Activated gamma-delta T cell (primary cell): Measurements from ENCODE around the gene TUBB2B.

Experiments used
- DNase-seq: peaks from one replicate; lab custom pipeline; 2025; lab: John Stamatoyannopoulos, UW

TUBB2B gene

DNA sequence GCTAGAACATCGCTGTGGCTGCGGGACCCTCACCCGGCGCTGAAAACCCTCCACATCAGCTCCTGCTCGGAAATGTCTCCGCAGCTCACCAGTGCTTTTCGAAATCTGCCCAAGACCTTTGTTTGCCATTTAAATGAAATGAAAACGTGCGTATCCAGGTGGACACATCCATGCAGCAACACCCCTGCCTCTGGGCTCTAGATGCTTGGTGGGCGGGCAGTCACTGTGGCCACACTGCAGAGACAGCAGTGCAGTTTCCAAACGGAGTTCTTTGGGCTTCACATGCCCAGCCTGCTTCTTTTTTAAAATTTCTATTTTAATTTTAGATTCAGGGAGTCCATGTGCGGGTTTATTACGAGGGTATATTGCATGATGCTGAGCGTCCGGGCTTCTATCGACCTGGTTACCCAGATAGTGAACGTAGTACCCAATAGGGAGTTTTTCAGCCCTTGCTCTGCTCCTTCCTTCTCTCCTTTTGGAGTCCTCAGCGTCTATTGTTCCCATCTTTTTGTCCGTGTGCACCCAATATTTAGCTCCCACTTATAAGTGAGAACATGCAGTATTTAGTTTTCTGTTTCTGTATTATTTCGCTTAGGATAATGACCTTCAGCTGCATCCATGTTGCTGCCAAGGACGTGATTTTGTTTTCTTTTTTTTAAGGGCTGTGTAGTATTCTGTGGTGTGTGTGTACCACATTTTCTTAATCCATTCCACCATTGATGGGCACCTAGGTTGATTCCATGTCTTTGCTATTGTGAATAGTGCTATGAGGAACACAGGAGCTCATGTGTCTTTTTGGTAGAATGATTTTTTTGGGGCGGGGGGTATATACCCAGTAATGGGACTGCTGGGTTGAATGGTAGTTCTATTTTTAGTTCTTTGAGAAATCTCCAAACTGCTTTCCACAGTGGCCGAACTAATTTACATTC is 4.8 kb upstream of the TUBB2B start:
- DNase-seq: no peak

DNA sequence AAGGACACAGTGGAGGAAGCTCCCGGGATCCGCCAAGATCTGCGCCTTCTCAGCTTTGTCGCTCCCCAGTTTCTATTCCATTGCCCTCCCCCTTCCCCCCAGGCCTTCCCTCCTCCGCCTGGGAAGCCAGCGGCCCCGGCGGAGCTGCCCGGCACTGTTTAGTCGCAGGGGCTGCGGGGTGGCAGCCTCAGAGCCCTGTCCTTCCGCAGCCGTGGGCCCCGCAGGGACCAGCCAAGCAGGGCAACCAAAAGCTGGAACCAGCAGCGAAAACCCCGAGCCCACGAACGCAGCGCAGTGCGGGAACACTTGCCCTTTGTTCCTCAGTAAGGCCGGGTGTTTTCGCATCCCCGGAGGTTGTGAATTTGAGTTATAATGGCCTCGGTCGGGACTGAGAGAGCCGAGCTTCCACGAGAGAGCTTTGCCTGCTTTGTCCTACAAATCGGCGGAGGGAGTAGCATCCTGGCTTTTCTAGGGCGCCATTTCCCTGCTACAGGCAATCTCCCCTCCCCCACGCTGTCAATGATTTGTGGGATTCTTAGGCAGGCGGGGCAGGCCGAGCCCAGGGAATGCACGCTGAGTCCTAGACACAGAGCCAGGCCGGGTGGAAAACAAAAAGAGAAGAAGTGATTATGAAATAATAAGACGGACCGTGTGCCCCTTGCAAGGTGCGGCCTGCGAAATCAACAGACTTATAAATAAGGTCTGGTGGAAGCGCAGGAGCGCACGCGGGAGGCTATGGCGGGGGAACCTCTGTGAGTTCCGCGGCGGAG is 4.0 kb upstream of the TUBB2B start:
- DNase-seq: no peak

DNA sequence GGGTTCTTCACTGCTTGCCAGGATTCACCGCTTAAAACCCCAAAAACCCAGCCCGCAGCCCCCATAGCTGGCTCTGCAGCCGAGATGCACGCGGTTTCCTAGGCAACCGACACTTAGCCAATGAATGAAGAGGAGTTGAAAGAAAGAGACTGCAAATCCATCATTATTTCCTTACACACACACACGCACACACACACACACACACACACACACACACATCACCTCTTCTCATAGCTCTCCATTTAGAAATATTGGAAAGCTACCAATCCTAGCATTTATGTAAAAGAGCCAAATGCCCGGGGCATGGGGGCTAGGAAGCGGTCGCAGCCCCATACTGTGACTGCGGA is 3.4 kb upstream of the TUBB2B start:
- no peak for DNase-seq

DNA sequence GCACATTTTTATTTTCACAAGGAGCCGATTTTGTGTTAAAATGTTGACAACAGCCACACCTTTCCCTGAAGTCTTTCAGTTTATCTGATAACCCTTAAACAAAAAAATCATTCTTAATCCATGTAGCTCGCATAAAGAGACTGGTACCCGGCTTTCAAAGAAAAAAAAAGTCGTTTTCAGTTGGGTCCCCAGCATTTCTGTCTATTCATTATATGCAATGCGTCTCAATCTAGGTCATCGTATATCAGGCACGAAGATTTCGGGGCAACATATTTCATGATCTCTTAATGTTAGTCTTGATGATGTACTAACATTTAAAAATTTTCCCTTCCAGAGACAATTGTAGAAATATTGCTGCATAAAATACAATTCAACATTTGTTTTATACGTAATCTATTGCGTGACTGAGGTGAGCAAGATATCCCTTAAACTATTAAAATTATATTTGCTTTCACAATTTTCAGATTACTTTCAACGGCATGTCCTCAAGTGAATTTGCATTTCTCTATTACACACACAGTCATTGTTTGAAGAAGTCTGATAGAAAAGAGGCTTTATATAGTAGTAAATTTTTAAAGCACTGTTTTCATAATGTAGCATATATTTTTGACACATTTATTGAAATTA is 2.9 kb upstream of the TUBB2B start:
- no peak for DNase-seq

DNA sequence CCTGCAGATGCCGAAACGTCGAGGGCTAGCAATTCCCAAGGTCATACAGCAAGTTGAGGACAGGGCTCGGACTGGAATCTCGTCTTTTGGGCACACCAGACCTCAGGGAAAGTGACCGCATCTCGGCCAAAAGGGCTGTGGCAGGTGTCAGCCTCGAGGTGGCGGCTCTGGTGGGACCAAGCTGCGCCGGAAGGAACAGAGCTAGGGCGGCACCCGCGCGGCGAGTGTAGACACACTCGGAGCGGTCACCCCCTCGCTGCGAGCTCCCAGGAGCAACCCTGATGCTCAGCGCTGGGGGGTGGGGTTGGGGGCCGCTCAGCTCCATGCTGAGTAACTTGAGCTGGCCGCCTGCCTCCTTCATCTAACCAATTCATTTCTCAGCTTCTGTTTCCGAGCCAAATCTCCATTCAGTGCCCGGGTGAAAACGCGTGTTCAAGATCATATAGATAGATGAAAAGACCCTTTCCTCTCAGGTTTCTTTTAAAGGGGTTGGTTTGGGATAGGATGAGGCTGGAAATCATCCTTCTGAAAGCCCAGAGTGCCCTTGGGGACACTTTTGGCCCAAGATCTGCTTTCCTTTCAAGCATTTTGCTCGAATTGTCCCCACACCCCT is 2.2 kb upstream of the TUBB2B start:
- no peak for DNase-seq

DNA sequence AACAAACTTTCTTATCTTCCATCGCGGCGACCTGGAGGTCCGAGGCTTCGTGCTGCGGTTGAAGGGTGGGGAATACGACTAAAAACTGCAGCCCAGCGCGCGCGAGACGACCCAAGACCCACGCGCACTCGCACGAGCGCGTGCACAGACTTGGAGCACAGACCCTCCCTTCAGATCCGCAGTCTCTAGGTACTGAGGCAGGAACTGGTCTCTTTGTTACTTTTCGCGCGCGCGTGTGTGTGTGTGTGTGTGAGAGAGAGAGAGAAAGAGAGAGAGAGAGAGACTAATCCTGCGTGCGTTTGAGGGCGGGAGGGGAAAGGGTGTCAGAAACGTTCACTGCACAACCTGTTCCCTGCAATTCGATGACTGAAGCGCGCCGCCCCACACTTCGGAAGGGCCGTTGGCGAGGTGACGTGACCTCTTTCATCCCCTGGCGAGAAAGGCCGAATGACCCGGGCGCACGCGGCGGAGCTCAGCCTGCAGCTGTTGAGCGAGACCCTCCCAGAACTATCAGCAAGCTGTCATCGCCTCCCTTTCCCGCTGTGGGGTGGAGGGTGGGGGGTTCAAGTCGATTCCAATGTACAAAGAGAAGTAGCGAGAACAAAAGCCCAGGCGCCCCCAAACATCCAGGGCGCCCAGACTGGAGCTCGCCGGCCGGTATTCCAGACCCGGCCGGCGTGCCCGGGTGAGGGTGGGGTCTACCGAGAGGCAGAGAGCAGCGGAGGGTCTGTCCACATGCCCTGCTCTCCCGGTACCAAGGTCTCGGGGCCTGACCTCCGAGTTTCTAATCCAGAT is 1.5 kb upstream of the TUBB2B start:
- DNase-seq: no peak

DNA sequence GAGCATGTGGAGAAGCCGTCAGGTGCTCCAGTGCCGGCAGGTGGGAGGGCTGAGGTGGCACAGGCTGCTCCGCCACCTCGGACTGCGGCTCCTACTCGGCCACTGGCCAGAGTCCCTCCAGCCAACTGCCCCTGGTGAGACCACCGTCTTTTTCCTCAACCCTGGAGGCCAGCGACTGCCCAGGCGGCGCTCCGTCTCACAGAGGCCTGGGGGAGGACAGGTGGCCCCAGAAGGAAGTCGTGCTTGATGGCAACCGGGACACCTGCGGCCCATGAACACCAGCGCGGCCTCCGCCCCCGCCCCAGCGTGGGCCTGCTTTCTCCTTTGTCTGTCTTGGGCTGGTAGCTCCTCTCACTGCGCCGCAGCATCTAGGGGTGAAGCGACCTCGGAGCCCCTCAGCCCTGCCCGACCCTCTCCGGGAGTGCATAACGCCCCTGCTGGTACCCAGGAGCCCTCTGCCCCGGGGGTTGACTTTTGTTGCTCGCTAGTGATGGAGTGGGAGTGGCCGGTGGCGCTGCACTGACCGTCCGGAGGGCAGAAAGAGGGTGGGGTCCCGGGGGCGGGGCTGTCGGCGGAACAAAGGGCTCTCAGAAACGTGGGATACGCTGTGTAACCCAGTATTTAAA is 706 bp upstream of the TUBB2B start:
- no peak for DNase-seq

DNA sequence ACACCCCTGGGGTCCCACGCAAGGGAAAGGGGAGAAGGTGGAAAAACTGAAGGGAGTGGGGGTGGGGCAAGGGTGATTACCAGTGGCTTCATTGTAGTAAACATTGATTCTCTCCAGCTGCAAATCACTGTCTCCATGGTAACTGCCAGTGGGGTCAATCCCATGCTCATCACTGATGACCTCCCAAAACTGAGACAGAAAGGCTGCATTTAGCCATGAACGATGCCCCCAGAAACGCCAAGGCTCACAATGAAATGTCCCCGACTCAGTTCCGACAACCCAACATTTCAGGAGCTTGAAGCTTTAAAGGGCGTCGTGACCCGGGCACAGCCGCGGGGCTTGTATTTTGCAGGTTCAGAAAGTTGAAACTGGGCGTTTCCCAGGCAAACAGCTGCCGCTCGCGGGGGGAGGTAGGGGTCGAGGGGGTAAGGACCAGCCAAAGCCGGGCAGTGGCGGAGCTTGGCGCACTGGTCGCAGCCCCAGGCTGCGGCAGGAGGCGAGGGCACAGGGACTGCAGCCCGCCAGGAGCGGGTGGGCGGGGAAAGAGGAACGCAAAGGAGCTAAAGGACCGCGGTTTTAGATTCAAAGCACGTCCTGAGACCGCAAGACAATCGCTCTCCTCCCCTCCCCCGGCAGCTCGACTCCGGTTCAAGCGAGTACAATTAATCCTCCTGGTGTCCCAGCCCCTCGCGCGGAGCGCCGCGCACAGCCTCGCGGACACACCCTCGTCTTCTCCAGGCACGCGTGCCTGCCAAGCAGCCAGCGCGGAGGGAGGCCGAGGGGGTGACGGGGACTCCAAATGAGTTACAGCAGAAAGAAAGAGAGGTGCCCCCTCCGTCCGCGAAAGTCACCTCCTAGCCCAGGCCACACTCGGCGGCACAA is 731 bp downstream of the TUBB2B start:
- DNase-seq: no peak

DNA sequence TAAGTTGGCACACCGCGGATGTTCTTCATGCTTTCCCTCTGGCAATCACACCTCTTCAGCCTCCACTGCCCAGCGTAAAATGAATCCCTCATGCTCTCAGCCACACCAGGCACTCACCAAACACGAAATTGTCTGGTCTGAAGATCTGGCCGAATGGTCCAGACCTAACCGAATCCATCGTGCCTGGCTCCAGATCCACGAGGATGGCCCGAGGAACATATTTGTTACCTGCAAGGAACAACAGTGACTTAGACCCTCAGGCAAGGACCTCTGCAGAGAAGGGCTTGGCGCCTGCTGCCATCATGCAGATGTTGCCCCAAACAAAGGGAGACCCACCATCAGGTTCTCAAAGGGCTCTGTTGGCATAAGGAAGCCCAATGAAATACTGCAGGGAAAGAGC is 1.4 kb downstream of the TUBB2B start:
- DNase-seq: no peak

DNA sequence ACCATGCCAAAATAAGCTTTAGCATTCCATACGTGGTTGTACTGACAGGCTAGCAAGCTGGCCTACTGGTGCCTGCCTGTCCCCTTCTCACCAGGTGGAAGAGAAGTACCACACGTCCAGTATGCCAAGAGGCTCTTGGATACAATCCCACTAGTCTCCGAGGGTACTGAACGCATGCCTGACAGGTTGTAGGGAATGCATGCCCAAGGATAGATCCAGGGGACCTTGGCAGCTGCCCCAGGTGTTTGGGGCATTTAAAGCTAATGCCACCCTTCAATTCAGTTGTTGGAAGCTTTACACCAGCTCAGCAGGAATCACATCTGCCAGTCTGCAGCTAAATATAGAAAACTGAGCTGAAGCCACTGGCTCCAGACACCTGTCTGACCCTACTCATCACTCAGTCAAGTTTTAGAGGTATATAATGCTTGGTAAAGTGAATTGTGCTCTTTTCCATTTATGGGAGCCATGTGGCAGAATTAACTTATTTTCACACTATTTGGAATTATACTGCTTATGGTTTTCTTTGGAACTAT is 4.9 kb downstream of the TUBB2B start:
- no peak for DNase-seq

DNA sequence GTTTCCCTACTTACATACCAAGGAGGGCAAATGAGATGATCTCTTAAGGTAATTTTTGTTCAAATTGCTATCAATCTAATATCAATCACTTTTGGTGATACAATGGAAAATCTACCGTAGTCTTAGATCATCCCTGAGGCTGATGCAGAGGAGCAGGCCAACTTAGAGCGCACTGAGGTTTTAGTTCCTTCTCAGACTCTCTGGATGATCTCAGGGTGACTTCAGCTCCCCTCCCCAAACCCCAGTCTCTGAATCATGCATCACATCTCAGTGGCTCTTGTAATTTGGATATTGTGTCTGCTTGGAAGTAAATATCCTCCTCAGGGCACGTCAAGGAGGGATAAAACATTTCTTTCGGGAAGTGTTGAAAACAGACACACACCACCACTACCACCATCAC is 5.9 kb downstream of the TUBB2B start:
- DNase-seq: no peak

DNA sequence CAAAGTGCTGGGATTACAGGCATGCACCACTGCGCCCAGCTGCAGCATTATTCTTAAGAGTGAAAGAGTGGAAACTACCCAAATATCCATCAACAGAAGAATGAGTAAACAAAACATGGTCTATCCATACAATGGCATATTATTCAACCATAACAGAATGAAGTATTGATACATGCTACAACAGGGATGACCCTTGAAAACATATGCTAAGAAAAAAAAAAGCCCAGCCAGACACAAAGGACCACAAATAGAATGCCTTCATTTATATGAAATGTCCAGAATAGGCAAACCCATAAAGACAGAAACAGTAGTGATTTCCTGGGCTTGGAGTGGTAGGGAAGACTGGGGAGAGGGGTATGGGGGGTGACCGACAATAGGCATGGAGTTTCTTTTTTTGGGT is 7.1 kb downstream of the TUBB2B start:
- DNase-seq: no peak

DNA sequence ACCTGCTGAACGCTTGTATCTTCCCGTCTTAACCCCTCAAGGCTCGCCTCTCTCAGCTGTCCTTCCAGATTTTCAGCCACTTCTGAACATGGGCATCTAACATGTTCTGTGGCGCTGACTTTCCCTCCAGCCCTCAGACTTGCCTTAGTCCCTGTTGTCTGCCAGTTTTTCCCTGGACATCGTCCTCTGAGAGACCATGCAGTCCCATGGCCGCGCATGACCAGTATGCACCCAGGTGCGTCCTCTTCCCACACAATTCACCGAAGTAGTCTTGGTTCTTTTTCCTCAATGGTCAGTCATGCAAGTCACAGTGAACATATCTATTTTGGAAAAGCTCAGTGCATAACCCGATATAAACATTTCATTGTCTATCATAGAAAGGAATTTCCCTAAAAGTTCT is 9.2 kb downstream of the TUBB2B start:
- DNase-seq: no peak

DNA sequence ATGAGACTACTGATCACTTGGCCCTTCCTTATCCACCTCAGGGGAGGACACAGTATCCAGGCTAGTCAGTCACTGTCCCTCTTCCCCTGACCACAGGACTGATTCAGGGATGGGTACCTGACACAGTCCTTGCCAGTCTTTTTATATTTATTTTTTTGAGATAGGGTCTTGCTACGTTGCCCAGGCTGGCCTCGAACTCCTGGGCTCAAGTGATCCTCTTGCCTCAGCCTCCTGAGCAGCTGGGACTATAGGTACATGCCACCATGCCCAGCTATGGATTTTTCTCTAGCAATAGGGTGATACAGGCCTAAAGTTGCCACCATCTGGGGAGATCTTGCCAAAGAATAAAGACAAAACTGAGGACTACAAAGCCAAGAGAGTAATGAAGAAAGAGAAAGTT is 10.2 kb downstream of the TUBB2B start:
- no peak for DNase-seq

DNA sequence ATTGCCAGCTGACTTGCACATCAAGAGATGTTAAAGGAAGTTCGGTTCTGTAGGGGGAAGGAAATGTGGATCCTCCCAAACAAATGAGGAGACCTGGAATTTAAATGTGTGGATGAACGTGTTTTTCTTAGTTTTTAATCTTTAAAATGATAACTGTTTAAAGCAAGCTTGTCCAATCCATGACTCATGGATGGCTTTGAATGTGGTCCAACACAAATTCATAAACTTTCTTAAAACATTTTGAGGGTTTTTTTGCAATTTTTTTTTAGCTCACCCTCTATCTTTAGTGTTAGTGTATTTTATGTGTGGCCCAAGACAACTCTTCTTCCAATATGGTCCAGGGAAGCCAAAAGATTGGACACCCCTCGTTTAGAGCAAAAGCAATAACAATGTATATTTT is 12.6 kb downstream of the TUBB2B start:
- DNase-seq: no peak

DNA sequence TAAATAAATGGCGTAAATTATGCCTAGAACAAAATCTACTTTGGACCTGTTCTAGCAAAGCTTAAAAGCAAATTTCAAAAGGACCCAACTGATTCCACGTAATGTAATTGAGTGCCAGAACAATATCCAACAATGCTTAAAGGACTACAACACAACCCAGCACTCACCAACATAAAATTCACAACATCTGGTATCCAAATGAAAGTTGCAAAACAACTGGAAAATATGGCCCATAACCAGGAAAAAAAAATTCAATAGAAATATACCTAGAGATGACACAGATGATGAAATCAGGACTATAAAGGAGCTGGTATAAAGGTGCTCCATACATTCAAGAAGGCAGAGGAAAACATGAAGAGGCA is 14.1 kb downstream of the TUBB2B start:
- DNase-seq: no peak

DNA sequence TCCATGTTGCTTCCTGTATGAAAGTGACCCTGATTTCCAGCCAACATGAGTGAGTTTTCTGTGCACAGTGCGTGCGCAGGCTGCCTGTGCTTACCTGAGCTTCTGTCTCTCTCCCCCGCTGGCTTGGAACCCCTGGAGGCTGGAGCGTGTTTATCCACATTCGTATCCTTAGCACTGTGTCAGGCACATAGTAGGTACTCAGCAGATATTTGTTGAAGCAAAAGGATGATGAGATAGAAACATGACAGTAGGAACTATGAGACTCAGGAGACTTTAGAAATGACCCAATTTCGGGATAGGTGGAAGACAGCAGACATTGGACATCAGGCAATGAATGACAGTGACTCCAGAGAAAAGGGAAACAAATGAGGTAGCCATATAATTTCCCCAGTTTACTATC is 15.2 kb downstream of the TUBB2B start:
- DNase-seq: no peak

DNA sequence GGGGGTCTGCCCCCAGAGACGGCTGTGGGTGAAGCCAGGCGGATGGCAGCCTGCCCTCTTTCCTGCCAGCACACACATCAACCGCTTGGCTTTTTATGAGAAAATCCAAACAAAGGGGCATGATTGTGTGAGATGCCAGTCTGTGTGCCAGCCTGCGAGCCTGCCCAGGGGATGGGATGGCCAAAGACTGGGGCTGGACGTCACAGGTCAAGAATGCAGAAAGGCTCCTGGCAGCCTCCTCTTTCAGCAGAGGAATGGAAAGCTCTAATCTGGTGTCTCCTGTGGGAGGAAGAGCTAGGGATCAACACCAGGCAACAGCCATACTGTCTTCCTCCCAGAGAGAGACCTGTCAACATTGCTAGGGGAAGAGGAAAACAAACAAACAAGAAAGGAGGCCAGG is 15.8 kb downstream of the TUBB2B start:
- DNase-seq: no peak

DNA sequence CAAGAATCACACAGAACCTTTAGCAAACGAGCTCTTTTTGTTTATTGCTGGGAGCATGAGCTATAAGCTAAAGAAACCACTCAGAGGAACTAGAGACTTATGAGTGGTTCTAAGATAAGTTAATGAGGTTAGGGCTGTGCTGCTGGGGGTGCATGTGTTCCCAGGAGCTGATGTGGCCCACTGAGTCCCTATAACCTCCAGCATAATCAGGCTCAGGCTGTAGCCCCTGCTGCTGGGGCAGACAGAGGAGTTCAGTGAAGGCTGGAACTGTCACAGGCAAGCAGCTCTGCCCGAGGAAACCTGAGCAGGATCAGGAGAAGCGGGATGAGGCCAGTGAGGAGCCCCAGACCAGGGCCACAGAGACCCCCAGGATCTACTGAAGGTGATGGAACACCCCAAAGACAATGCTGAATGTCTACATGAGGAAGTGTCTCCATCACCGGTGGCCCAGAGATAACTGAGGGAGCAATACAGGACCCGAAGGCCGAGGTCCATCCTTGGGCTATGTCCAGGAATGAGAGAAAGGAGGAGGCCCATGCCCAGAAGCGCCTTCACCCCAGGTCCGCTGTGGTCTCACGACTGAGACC is 17.3 kb downstream of the TUBB2B start:
- DNase-seq: no peak
